ENCODE data around the gene EMC10. TPM values are rescaled to one million over a fixed set of nuclear protein-coding genes. Genes with fewer than 3 reads are reported as not detected.

Gene EMC10
- total RNA-seq, 4 donors from 2014 or later: 34.9 to 77.2 (median 71.1) TPM

GRCh38 chr19:50500753-50501151 is 24.4 kb downstream of the EMC10 start:
- no peaks in the 10 kb centered on the region for H3K4me1 ChIP-seq
- no peak overlapping the region for H3K27ac ChIP-seq
- no peaks in the 10 kb centered on the region for H3K9me3 ChIP-seq
- TF ChIP-seq POLR2A (IDR thresholded peaks at IDR 0.05): no peak
- no peak for TF ChIP-seq CTCF (IDR thresholded peaks at IDR 0.05)
- TF ChIP-seq EP300 (IDR thresholded peaks at IDR 0.05): no peak
- no peak for TF ChIP-seq POLR2AphosphoS5 (IDR thresholded peaks at IDR 0.05)
- no peak overlapping the region for H3K4me3 ChIP-seq
- WGBS: 50% methylated on average over 10 of the region's 10 CpGs
- no peaks in the 10 kb centered on the region for H3K27me3 ChIP-seq
- H3K36me3 ChIP-seq: no peaks in the 10 kb centered on the region
- no peak for DNase-seq (ENCODE audit: low spot score in 2 of 2)

GRCh38 chr19:50501186-50501567 is 24.9 kb downstream of the EMC10 start:
- 57% methylated on average over 10 of the region's 12 CpGs for WGBS
- Histone ChIP-seq H3K9me3 (no peaks in the 10 kb centered on the region), H3K27me3 (no peaks in the 10 kb centered on the region), H3K4me1 (no peaks in the 10 kb centered on the region), H3K36me3 (peaks cover 3% of the 10 kb centered on the region), H3K27ac (no peak overlapping the region), H3K4me3 (no peak overlapping the region)
- DNase-seq (ENCODE audit: low spot score in 2 of 2): no peak
- no peak for TF ChIP-seq POLR2A (IDR thresholded peaks at IDR 0.05)
- no peak for TF ChIP-seq CTCF (IDR thresholded peaks at IDR 0.05)
- no peak for TF ChIP-seq EP300 (IDR thresholded peaks at IDR 0.05)
- TF ChIP-seq POLR2AphosphoS5 (IDR thresholded peaks at IDR 0.05): no peak

- TF ChIP-seq CTCF (IDR thresholded peaks at IDR 0.05): no peak
- TF ChIP-seq POLR2A (IDR thresholded peaks at IDR 0.05): no peak
- no peak for TF ChIP-seq EP300 (IDR thresholded peaks at IDR 0.05)
- TF ChIP-seq POLR2AphosphoS5 (IDR thresholded peaks at IDR 0.05): no peak
- H3K4me3 ChIP-seq: no peak overlapping the region
- no peak for DNase-seq (ENCODE audit: low spot score in 2 of 2)
- H3K36me3 ChIP-seq: peaks cover 6% of the 10 kb centered on the region
- no peaks in the 10 kb centered on the region for H3K27me3 ChIP-seq
- H3K27ac ChIP-seq: no peak overlapping the region
- H3K4me1 ChIP-seq: no peaks in the 10 kb centered on the region
- no peaks in the 10 kb centered on the region for H3K9me3 ChIP-seq
- WGBS: 68% methylated on average over 24 of the region's 25 CpGs
These were observed 25.5 kb downstream of the EMC10 start for GRCh38 chr19:50501568-50502475.

- 80% methylated on average over 3 of the region's 30 CpGs for WGBS
- TF ChIP-seq EP300 (IDR thresholded peaks at IDR 0.05) (no peak), CTCF (IDR thresholded peaks at IDR 0.05) (no peak), POLR2A (IDR thresholded peaks at IDR 0.05) (no peak), POLR2AphosphoS5 (IDR thresholded peaks at IDR 0.05) (no peak)
- Histone ChIP-seq H3K4me1 (peaks cover 12% of the 10 kb centered on the region), H3K27ac (no peak overlapping the region), H3K27me3 (no peaks in the 10 kb centered on the region), H3K4me3 (no peak overlapping the region), H3K9me3 (no peaks in the 10 kb centered on the region), H3K36me3 (peaks cover 6% of the 10 kb centered on the region)
- DNase-seq (ENCODE audit: low spot score in 2 of 2): no peak
These were observed 29.7 kb downstream of the EMC10 start for GRCh38 chr19:50505856-50506611.

- Histone ChIP-seq H3K27me3 (no peaks in the 10 kb centered on the region), H3K27ac (no peak overlapping the region), H3K9me3 (no peaks in the 10 kb centered on the region), H3K4me3 (no peak overlapping the region), H3K36me3 (peaks cover 6% of the 10 kb centered on the region), H3K4me1 (peaks cover 18% of the 10 kb centered on the region)
- TF ChIP-seq EP300 (IDR thresholded peaks at IDR 0.05) (no peak), POLR2AphosphoS5 (IDR thresholded peaks at IDR 0.05) (no peak), CTCF (IDR thresholded peaks at IDR 0.05) (no peak), POLR2A (IDR thresholded peaks at IDR 0.05) (no peak)
- 92% methylated on average over 7 of the region's 10 CpGs for WGBS
- DNase-seq (ENCODE audit: low spot score in 2 of 2): no peak
These were observed 30.4 kb downstream of the EMC10 start for GRCh38 chr19:50506700-50507099.

Measured in suprapubic skin (tissue), 4 donors.